Right kidney (tissue), 1 donor: ENCODE results near the gene DEPDC4.
"Not testable (repeated sequence)": the region's sequence is repeated elsewhere in the genome, so short reads cannot be mapped to it uniquely, and the experiment has no call there.

Source experiments
- DNase-seq: peaks from one replicate; pipeline ENCODE4 v3.0.0-alpha.2; 2016

The DEPDC4 gene

DNA sequence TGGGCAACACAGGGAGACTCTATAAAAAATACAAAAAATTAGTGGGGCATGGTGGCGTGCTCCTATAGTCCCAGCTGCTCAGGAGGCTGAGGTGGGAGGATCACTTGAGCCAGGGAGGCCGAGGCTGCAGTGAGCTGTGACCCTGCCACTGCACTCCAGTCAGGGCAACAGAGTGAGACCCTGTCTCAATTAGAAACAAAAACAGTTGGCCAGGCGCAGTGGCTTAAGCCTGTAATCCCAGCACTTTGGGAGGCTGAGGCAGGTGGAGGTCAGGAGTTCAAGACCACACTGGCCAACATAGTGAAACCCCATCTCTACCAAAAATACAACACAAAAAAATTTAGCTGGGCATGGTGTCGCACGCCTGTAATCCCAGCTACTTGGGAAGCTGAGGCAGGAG is 1.8 kb downstream of the DEPDC4 start:
- DNase-seq, result not testable (repeated sequence)

GRCh38 chr12:100263131-100263530 is 3.7 kb downstream of the DEPDC4 start:
- DNase-seq, result no peak

DNA sequence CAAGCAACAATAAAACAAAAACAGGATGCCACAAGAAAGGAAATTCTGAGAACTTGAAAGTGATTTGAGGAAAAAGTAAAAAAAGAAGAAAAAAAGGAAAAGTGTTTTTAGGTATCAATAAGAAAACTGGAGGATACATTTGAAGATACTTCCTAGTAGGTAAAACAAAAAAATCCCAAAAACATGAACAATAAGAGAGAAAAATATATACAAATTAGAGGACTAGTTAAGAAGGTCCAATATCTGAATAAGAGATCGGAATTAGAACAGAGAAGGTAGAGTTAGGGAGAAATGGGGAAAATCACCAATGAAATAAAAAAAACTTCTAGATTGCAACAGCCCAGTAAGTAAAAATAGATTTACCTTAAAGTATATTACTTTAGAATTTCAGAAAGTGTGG is 8.8 kb downstream of the DEPDC4 start:
- no peak for DNase-seq

DNA sequence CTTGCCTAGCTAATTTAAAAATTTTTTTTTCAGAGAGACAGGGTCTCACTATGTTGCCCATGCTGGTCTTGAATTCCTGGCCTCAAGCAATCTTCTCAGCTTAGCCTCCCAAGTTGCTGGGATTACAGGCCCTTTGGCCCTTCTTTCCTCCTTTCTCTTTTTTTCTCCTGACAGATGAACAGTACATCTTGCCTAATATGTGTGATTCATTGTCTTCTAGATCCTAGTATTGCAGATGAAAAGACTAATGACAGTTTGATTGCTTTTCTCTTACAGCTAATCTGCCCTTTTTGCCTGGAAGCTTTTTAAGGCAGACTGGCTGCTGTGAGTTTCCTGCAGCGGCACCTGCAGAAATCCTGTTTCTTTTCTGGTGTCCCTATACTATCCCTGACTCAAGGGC is 12.0 kb downstream of the DEPDC4 start:
- DNase-seq, result no peak

- DNase-seq, result no peak
Measured at GRCh38 chr12:100253437-100253836, 13.4 kb downstream of the DEPDC4 start.

GRCh38 chr12:100251917-100252316 is 15.0 kb downstream of the DEPDC4 start:
- DNase-seq, result peak; percentile 12

DNA sequence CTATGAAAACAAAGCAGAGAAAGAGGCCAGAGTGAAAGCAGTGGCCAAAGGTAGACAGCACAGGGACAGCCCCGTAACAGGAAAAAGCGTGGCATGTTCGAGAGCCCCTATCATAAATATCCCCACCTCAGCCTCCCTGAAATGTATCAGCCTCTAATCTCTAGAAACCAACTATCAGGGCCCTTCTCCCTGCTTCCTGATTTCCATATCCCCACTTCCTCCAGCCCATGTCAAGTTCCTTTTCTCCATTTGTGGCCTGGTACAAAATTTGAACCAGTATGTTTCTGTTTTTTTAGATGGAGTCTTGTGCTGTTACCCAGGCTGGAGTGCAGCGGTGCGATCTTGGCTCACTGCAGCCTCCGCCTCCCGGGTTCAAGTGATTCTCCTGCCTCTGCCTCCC is 16.9 kb downstream of the DEPDC4 start:
- no peak for DNase-seq

DNA sequence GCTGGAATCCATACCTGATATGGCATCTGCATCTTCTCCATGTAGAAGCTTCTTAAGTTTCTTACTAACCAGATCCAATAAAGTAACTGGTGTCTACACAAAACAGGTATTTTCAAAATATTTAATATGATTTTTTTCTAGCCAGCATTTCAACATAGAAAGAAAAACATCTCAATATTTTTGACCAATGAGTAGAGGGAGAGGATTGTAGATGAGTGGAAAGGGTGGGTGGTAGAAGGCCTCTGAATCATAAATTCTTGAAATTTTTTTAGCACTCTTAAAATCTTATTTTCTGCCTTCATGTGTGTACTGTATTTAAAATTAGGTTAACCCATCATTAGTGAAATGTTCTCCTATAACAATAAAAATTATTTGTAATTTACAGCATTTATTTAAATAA is 18.0 kb downstream of the DEPDC4 start:
- no peak for DNase-seq

- no peak for DNase-seq
Measured at GRCh38 chr12:100247765-100248164, 19.1 kb downstream of the DEPDC4 start.

- DNase-seq, result no peak
Measured at GRCh38 chr12:100243137-100243536, 23.7 kb downstream of the DEPDC4 start.

DNA sequence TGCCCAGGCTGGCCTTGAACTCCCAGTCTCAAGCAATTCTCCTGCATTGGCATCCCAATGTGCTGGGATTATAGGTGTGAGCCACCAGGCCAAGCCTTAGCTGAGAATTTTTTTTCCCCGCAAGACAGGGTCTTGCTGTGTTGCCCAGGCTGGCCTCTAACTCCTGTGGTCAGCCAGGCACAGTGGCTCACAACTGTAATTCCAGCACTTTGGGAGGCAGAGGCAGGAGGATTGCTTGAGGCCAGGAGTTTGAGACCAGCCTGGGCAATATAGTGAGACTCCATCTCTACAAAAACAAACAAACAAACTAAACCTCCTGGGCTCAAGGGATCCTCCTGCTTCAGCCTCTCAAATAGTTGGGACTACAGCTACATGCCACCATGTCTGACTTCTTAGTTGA is 27.3 kb downstream of the DEPDC4 start:
- DNase-seq, result no peak

DNA sequence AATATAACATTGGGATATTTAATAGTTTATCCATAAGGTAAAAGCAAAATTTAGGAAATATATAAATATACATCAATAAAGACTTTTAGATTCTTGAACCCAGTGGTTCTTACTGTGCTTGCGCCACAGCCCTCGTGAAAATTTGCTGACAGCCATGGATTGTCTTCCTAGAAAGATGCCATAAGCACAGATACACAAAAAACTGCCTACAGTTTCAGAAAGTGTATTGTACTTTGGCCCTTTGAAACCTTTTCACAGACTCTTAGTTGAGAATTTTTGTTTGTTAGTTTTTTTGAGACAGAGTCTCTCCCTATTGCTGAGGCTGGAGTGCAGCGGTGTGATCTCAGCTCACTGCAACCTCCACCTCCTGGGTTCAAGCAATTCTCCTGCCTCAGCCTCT is 28.1 kb downstream of the DEPDC4 start:
- DNase-seq, result no peak

DNA sequence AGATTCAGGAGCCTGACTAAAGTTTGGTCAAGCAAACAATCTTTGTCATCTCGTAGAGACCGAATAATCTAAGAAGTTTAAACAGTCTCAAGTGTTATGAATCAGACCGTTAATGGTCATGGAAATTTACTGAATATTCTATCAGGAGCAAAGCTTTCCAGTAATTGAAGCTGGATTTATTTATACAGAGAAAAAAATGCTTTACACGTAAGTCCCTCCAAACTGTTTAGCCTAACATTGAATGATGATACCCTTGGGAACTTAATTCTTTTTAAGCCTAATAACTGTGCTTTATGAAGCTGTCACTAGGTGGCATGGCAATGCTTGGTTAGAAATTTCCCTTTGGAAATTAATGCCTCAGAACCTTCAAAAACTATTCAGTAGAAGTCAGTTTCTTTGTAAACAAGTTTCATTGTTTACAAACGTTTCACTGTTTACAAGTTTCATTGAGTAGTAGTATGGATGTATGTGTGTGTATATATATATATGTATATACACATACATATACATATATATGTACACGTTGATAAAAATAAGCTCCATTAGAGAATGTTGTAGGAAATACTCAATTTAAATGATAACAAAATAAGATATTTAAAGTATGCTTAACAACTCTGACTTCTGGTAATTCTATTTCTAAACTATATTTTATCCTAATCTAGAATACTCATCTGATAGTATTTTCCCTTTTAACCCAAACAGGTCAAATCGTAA is 32.1 kb downstream of the DEPDC4 start:
- no peak for DNase-seq

DNA sequence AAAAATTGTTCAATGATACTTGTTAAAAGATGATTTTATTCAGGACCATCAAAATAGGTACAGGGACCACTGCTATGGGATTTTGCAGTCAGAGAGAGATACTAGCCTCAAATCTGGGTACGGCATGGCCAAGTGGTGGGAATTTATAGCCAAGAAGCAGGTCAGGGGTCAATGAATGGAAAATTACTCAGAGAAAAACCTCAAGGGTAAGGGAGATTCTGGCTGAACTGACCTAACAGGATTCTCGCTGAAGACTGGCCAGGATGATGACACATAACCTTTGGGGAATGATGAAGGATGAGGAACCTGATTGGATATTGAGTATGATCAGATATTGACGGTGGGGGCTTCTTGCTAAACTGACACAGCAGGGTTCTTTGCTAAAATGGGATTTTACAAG is 32.7 kb downstream of the DEPDC4 start:
- DNase-seq, result no peak

DNA sequence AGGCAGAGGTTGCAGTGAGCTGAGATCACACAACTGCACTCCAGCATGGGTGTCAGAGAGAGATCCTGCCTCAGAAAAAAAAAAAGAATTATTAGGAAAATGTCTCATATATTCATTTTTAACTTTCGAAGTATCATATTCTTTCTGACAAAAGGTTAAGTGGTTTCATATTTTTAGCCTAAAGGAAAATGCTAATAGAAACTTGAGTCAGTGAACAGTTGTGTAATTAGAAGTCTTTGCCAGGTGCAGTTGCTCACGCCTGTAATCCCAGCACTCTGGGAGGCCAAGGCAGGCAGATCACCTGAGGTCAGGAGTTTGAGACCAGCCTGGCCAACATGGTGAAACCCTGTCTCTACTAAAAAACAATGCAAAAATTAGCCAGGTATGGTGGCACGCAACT is 35.0 kb downstream of the DEPDC4 start:
- DNase-seq, result not testable (repeated sequence)

- DNase-seq, result no peak
Measured at GRCh38 chr12:100229876-100230275, 37.0 kb downstream of the DEPDC4 start.

DNA sequence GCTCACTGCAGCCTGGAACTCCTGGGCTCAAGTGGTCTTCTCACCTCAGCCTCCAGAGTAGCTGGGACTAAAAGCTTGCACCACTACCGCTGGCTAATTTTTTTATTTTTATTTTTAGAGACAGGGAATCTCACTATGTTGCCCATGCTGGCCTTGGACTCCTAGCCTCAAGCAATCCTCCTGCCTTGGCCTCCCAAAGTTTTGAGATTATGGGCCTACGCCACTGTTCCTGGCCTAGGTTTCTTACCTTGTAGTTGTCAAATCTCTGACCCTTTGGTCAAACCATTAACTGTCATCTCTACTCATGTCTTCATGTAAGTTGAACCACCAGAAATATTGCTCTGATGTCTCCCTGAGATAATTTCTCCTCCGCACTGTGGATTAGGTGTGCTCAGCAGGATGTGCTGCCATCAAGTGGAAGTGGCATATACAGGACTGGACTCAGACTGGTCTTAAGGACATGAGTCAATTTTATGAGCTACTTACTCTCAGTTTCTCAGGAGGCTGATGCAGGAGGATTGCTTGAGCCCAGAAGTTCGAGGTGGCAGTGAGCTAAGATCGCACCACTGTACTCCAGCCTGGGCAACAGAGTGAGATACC is 37.7 kb downstream of the DEPDC4 start:
- DNase-seq, result no peak

DNA sequence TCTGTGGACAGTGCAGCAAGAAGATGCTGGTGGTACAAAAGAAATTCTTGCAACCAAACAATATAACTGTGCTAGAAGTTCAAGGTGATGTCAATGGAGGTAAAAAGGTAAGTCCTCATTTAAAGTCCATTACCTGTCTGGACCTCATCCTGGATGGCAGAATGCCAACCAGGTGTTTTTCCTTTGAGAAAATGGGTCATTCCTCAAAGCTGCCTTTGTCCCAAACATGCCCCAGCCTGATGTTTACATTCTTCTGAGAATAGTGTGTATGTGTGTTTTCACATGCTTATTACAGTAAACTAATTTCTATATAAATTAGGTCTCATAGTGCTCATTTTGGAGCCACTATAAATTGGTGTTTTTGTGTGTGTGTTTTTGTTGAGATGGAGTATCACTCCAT is 41.4 kb downstream of the DEPDC4 start:
- DNase-seq, result no peak

DNA sequence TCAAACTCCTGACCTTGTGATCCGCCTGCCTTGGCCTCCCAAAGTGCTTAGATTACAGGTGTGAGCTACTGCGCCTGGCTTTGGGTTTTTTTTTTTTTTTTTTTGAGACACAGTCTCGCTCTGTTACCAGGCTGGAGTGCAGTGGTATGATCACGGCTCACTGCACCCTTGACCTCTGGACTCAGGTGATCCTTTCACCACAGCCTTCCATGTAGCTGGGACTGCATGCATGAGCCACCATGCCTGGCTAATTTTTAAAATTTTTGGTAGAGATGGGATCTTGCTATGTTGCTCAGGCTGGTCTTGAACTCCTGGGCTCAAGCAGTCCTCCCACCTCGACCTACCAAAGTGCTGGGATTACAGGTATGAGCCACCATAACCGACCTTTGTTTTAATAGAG is 44.7 kb downstream of the DEPDC4 start:
- not testable (repeated sequence) for DNase-seq

GRCh38 chr12:100221523-100221922 is 45.4 kb downstream of the DEPDC4 start:
- DNase-seq, result no peak

- no peak for DNase-seq
Measured at GRCh38 chr12:100219328-100220109, 47.4 kb downstream of the DEPDC4 start.

DNA sequence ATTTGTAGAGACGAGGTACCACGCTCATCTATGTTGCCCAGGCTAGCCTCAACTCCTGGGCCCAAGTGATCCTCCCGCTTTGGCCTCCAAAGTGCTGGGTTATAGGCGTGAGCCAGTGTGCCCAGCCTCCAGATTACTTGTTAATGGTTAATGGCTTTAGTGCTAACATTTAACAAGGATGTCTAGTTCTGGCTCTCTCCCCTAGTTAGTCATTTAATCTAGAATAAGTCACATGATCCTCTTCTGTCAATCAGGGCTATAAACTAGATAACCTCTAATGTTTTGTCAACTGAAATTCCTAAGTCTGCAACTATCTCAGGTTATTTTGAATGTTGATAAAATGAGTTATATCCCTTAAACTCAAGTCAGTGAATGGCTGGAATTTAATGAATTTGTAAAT is 50.5 kb downstream of the DEPDC4 start:
- DNase-seq, result no peak

DNA sequence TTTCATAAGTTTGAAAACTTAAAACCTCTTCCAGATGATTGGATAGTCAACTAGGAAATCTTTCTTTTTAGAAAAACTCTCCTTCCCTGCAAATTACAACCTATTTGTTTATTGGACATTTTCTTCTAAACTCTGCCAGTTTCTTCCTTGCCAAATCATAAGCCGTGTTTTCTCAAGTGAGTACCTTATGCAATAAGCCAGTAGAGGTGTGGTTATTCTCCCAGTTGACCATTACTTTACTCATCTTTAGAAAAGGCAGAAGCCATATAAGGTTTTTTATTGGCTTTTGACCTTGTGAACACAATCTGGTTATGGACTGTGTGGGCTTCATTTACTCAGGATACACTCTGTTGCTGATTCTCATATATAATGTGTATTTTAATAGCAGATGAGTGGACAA is 51.7 kb downstream of the DEPDC4 start:
- DNase-seq, result no peak

GRCh38 chr12:100214518-100214917 is 52.4 kb downstream of the DEPDC4 start:
- DNase-seq, result no peak
